ENCODE data around the gene C2orf72. TPM values are rescaled to one million over a fixed set of nuclear protein-coding genes. Genes with fewer than 3 reads are reported as not detected.

Gene C2orf72
- total and polyA plus RNA-seq, 9 donors = 0.44 to 2.1 (median 0.62) TPM

GRCh38 chr2:231032575-231033140, 4.7 kb upstream of the C2orf72 start:
- Histone ChIP-seq H3K27me3 (ENCODE audit: control insufficient read depth, insufficient read depth, low read length) (peaks cover 48% of the 10 kb centered on the region), H3K27ac (ENCODE audit: low read length) (no peak overlapping the region), H3K9me3 (replicated peaks; ENCODE audit: control insufficient read depth, low read depth, low read length) (no peaks in the 10 kb centered on the region), H3K4me3 (ENCODE audit: low read length) (no peak overlapping the region), H3K4me1 (ENCODE audit: control insufficient read depth, insufficient read depth, low read length) (no peaks in the 10 kb centered on the region), H3K36me3 (ENCODE audit: control insufficient read depth, insufficient read depth, low read length) (no peaks in the 10 kb centered on the region)
- 63% methylated on average over 3 of the region's 5 CpGs for WGBS (ENCODE audit: insufficient coverage)
- no peak for DNase-seq

GRCh38 chr2:231033147-231034132, 3.9 kb upstream of the C2orf72 start:
- H3K27ac ChIP-seq (ENCODE audit: low read length) = no peak overlapping the region
- H3K4me3 ChIP-seq (ENCODE audit: low read length) = no peak overlapping the region
- peaks cover 53% of the 10 kb centered on the region for H3K27me3 ChIP-seq (ENCODE audit: control insufficient read depth, insufficient read depth, low read length)
- no peaks in the 10 kb centered on the region for H3K9me3 ChIP-seq (replicated peaks; ENCODE audit: control insufficient read depth, low read depth, low read length)
- no peak for DNase-seq
- H3K36me3 ChIP-seq (ENCODE audit: control insufficient read depth, insufficient read depth, low read length) = no peaks in the 10 kb centered on the region
- H3K4me1 ChIP-seq (ENCODE audit: control insufficient read depth, insufficient read depth, low read length) = peaks cover 2% of the 10 kb centered on the region
- WGBS (ENCODE audit: insufficient coverage) = 46% methylated on average over 6 of the region's 11 CpGs

GRCh38 chr2:231034291-231034882, 2.9 kb upstream of the C2orf72 start:
- Histone ChIP-seq H3K4me1 (ENCODE audit: control insufficient read depth, insufficient read depth, low read length) (peaks cover 2% of the 10 kb centered on the region), H3K27ac (ENCODE audit: low read length) (no peak overlapping the region), H3K36me3 (ENCODE audit: control insufficient read depth, insufficient read depth, low read length) (no peaks in the 10 kb centered on the region), H3K4me3 (ENCODE audit: low read length) (no peak overlapping the region), H3K9me3 (replicated peaks; ENCODE audit: control insufficient read depth, low read depth, low read length) (no peaks in the 10 kb centered on the region), H3K27me3 (ENCODE audit: control insufficient read depth, insufficient read depth, low read length) (peaks cover 61% of the 10 kb centered on the region)
- no peak for DNase-seq
- no CpG with 5 or more reads among the region's 4 CpGs for WGBS (ENCODE audit: insufficient coverage)

GRCh38 chr2:231036131-231036530, 1.2 kb upstream of the C2orf72 start:
- no peak for DNase-seq
- peaks cover 2% of the 10 kb centered on the region for H3K4me1 ChIP-seq (ENCODE audit: control insufficient read depth, insufficient read depth, low read length)
- H3K27ac ChIP-seq (ENCODE audit: low read length) = no peak overlapping the region
- no peaks in the 10 kb centered on the region for H3K36me3 ChIP-seq (ENCODE audit: control insufficient read depth, insufficient read depth, low read length)
- H3K27me3 ChIP-seq (ENCODE audit: control insufficient read depth, insufficient read depth, low read length) = peaks cover 71% of the 10 kb centered on the region
- WGBS (ENCODE audit: insufficient coverage) = 33% methylated on average over 2 of the region's 4 CpGs
- H3K4me3 ChIP-seq (ENCODE audit: low read length) = no peak overlapping the region
- no peaks in the 10 kb centered on the region for H3K9me3 ChIP-seq (replicated peaks; ENCODE audit: control insufficient read depth, low read depth, low read length)

GRCh38 chr2:231036578-231037106, 681 bp upstream of the C2orf72 start:
- Histone ChIP-seq H3K4me3 (ENCODE audit: low read length) (no peak overlapping the region), H3K27me3 (ENCODE audit: control insufficient read depth, insufficient read depth, low read length) (peaks cover 74% of the 10 kb centered on the region), H3K36me3 (ENCODE audit: control insufficient read depth, insufficient read depth, low read length) (no peaks in the 10 kb centered on the region), H3K4me1 (ENCODE audit: control insufficient read depth, insufficient read depth, low read length) (peaks cover 2% of the 10 kb centered on the region), H3K27ac (ENCODE audit: low read length) (no peak overlapping the region), H3K9me3 (replicated peaks; ENCODE audit: control insufficient read depth, low read depth, low read length) (no peaks in the 10 kb centered on the region)
- DNase-seq = no peak
- WGBS (ENCODE audit: insufficient coverage) = 53% methylated on average over 3 of the region's 12 CpGs

GRCh38 chr2:231037731-231038482, 584 bp downstream of the C2orf72 start:
- no peaks in the 10 kb centered on the region for H3K36me3 ChIP-seq (ENCODE audit: control insufficient read depth, insufficient read depth, low read length)
- H3K9me3 ChIP-seq (replicated peaks; ENCODE audit: control insufficient read depth, low read depth, low read length) = no peaks in the 10 kb centered on the region
- no peak overlapping the region for H3K4me3 ChIP-seq (ENCODE audit: low read length)
- under 1% methylated on average over 104 of the region's 104 CpGs for WGBS (ENCODE audit: insufficient coverage)
- no peak for DNase-seq
- H3K27me3 ChIP-seq (ENCODE audit: control insufficient read depth, insufficient read depth, low read length) = peaks cover 67% of the 10 kb centered on the region
- H3K27ac ChIP-seq (ENCODE audit: low read length) = no peak overlapping the region
- H3K4me1 ChIP-seq (ENCODE audit: control insufficient read depth, insufficient read depth, low read length) = peaks cover 2% of the 10 kb centered on the region

- no peak overlapping the region for H3K27ac ChIP-seq (ENCODE audit: low read length)
- no peak overlapping the region for H3K4me3 ChIP-seq (ENCODE audit: low read length)
- no peaks in the 10 kb centered on the region for H3K9me3 ChIP-seq (replicated peaks; ENCODE audit: control insufficient read depth, low read depth, low read length)
- DNase-seq = no peak
- WGBS (ENCODE audit: insufficient coverage) = 5% methylated on average over 12 of the region's 21 CpGs
- peaks cover 63% of the 10 kb centered on the region for H3K27me3 ChIP-seq (ENCODE audit: control insufficient read depth, insufficient read depth, low read length)
- H3K4me1 ChIP-seq (ENCODE audit: control insufficient read depth, insufficient read depth, low read length) = peaks cover 2% of the 10 kb centered on the region
- no peaks in the 10 kb centered on the region for H3K36me3 ChIP-seq (ENCODE audit: control insufficient read depth, insufficient read depth, low read length)
Observed at GRCh38 chr2:231038483-231039293, 1.4 kb downstream of the C2orf72 start.

GRCh38 chr2:231039294-231039664, 2.0 kb downstream of the C2orf72 start:
- Histone ChIP-seq H3K9me3 (replicated peaks; ENCODE audit: control insufficient read depth, low read depth, low read length) (no peaks in the 10 kb centered on the region), H3K4me3 (ENCODE audit: low read length) (no peak overlapping the region), H3K4me1 (ENCODE audit: control insufficient read depth, insufficient read depth, low read length) (peaks cover 2% of the 10 kb centered on the region), H3K27ac (ENCODE audit: low read length) (no peak overlapping the region), H3K27me3 (ENCODE audit: control insufficient read depth, insufficient read depth, low read length) (peaks cover 59% of the 10 kb centered on the region), H3K36me3 (ENCODE audit: control insufficient read depth, insufficient read depth, low read length) (no peaks in the 10 kb centered on the region)
- WGBS (ENCODE audit: insufficient coverage) = no CpG with 5 or more reads among the region's 6 CpGs
- DNase-seq = no peak

GRCh38 chr2:231039821-231040364, 2.6 kb downstream of the C2orf72 start:
- H3K27me3 ChIP-seq (ENCODE audit: control insufficient read depth, insufficient read depth, low read length) = peaks cover 53% of the 10 kb centered on the region

More at GRCh38 chr2:231039821-231040364, 2.6 kb downstream of the C2orf72 start:
- peaks cover 2% of the 10 kb centered on the region for H3K4me1 ChIP-seq (ENCODE audit: control insufficient read depth, insufficient read depth, low read length)
- WGBS (ENCODE audit: insufficient coverage) = 76% methylated on average over 8 of the region's 8 CpGs
- no peak overlapping the region for H3K27ac ChIP-seq (ENCODE audit: low read length)
- no peaks in the 10 kb centered on the region for H3K36me3 ChIP-seq (ENCODE audit: control insufficient read depth, insufficient read depth, low read length)
- H3K9me3 ChIP-seq (replicated peaks; ENCODE audit: control insufficient read depth, low read depth, low read length) = no peaks in the 10 kb centered on the region
- no peak for DNase-seq
- H3K4me3 ChIP-seq (ENCODE audit: low read length) = no peak overlapping the region
